Neuronal stem cell (in vitro differentiated cells): Measurements from ENCODE around the gene LRRC8E.

Source experiments
- DNase-seq: peaks from one replicate; pipeline ENCODE4 v3.0.0-alpha.2; 2013; ENCODE audit warnings: low spot score
- H2AFZ ChIP-seq: one replicate; pipeline ENCODE4 v1.6.1; 2013; ENCODE audit warnings: mild to moderate bottlenecking, low read length, inconsistent platforms
- H2AK5ac ChIP-seq: 2 replicates; pipeline ENCODE4 v1.6.1; 2013; ENCODE audit warnings: low read depth, mild to moderate bottlenecking, inconsistent platforms, low read length, moderate library complexity, mixed read lengths
- H2BK120ac ChIP-seq: 2 replicates; pipeline ENCODE4 v1.6.1; 2013; ENCODE audit warnings: low read depth, mild to moderate bottlenecking, inconsistent platforms, low read length, moderate library complexity, mixed read lengths
- H2BK12ac ChIP-seq: one replicate; pipeline ENCODE4 v1.6.1; 2013; ENCODE audit warnings: low read length, inconsistent platforms
- H2BK15ac ChIP-seq: 2 replicates; pipeline ENCODE4 v1.6.1; 2013; ENCODE audit warnings: mild to moderate bottlenecking, low read length, inconsistent platforms, mixed read lengths
- H2BK5ac ChIP-seq: one replicate; pipeline ENCODE4 v1.6.1; 2013; ENCODE audit warnings: inconsistent platforms, mild to moderate bottlenecking, low read length, moderate library complexity
- H3K14ac ChIP-seq: one replicate; pipeline ENCODE4 v1.6.1; 2013; ENCODE audit warnings: low read length, inconsistent platforms
- H3K18ac ChIP-seq: 2 replicates; pipeline ENCODE4 v1.6.1; 2013; ENCODE audit warnings: low read length, inconsistent platforms
- H3K23ac ChIP-seq: 2 replicates; pipeline ENCODE4 v1.6.1; 2013; ENCODE audit warnings: low read depth, mild to moderate bottlenecking, mixed read lengths, low read length, inconsistent platforms; ENCODE audit not compliant: poor library complexity
- H3K27ac ChIP-seq: replicated peaks from 3 replicates; pipeline ENCODE4 v1.5.1; 2013; ENCODE audit warnings: low read length, inconsistent platforms
- H3K27me3 ChIP-seq, 3 experiments: 2 replicates each; pipeline ENCODE4 v1.6.1; 2013; ENCODE audit warnings: low read length in 3 of 3, mild to moderate bottlenecking in 2 of 3, inconsistent platforms in 1 of 3, low read depth in 1 of 3, mixed read lengths in 1 of 3, moderate library complexity in 1 of 3; ENCODE audit not compliant: control insufficient read depth in 3 of 3, insufficient read depth in 3 of 3
- H3K36me3 ChIP-seq, 2 donors: replicated peaks in 1 of 2; 2 replicates each; pipeline ENCODE4 v1.6.1; 2013; ENCODE audit warnings: low read length in 2 of 2; ENCODE audit not compliant: control insufficient read depth in 2 of 2, insufficient read depth in 2 of 2
- H3K4ac ChIP-seq: 2 replicates; pipeline ENCODE4 v1.6.1; 2013; ENCODE audit warnings: inconsistent platforms, mild to moderate bottlenecking, low read length, moderate library complexity
- H3K4me1 ChIP-seq, 2 donors: 1 replicate in 1 of 2; 2 replicates in 1 of 2; pipeline ENCODE4 v1.6.1; 2013; ENCODE audit warnings: low read length in 2 of 2, low read depth in 1 of 2; ENCODE audit not compliant: control insufficient read depth in 2 of 2, insufficient read depth in 1 of 2
- H3K4me2 ChIP-seq: one replicate; pipeline ENCODE4 v1.6.1; 2013; ENCODE audit warnings: mild to moderate bottlenecking, low read length, inconsistent platforms; ENCODE audit not compliant: insufficient read depth, poor library complexity, severe bottlenecking
- H3K4me3 ChIP-seq, 2 donors: 2 replicates each; pipeline ENCODE4 v1.5.1; 2013; ENCODE audit warnings: low read length in 2 of 2, mild to moderate bottlenecking in 2 of 2, inconsistent platforms in 1 of 2, moderate library complexity in 1 of 2
- H3K79me1 ChIP-seq: one replicate; pipeline ENCODE4 v1.6.1; 2013; ENCODE audit warnings: low read depth, mild to moderate bottlenecking, inconsistent platforms, low read length, moderate library complexity
- H3K9ac ChIP-seq: one replicate; pipeline ENCODE4 v1.6.1; 2013; ENCODE audit warnings: mild to moderate bottlenecking, low read depth, low read length, inconsistent platforms; ENCODE audit not compliant: poor library complexity
- H3K9me3 ChIP-seq, 2 donors: replicated peaks in 1 of 2; 2 replicates each; pipeline versions ENCODE3 to v1.6.1; 2013; ENCODE audit warnings: low read length in 2 of 2, mild to moderate bottlenecking in 2 of 2, inconsistent platforms in 1 of 2, low read depth in 1 of 2, mixed read lengths in 1 of 2, moderate library complexity in 1 of 2; ENCODE audit not compliant: control insufficient read depth in 2 of 2, insufficient read depth in 1 of 2
- H4K8ac ChIP-seq: one replicate; pipeline ENCODE4 v1.6.1; 2013; ENCODE audit warnings: low read depth, mild to moderate bottlenecking, inconsistent platforms, low read length, moderate library complexity
- H4K91ac ChIP-seq: one replicate; pipeline ENCODE4 v1.6.1; 2013; ENCODE audit warnings: low read length, low read depth, mild to moderate bottlenecking, inconsistent platforms; ENCODE audit not compliant: poor library complexity
- WGBS, 2 donors: extraction: QIAGEN DNeasy Blood & Tissue Kit; methylation state at CpG; one replicate each; pipeline ENCODE4 v1.1.7; 2013; ENCODE audit warnings: missing lambda C conversion rate in 2 of 2, mixed read lengths in 1 of 2; ENCODE audit not compliant: insufficient read length in 2 of 2, insufficient replicate concordance in 1 of 2; ENCODE audit errors: extremely low coverage in 2 of 2; 5-methylcytosine and 5-hydroxymethylcytosine counted together

LRRC8E gene

DNA sequence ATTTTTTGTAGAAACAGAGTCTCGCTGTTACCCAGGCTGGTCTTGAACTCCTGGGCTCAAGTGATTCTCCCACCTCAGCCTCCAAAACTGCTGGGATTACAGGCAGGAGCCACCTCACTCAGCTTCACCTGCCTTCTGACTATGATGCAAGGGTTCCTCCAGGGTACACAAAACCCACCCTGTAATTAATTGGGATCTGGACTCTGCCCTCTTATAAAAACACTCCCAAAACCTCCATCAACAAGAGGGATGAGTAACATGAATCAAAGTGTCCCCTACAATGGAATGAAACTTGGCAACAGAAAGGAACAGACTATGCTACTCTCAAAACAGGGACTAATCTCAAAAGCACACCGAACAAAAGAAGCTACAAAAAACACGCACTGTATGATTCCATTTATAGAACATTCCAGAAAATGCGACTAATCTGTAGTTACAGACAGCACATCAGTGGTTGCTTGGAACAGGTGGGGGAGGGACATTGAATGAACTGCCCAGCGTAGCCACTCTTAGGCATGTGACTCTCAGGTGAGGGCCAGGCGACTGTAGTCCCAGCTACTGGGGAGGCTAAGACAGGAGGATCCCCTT is 11.0 kb upstream of the LRRC8E start:
- no peaks in the 10 kb centered on the region for H3K27me3 ChIP-seq
- H3K4me3 ChIP-seq: no peak overlapping the region
- no peak overlapping the region for H3K18ac ChIP-seq
- no peak overlapping the region for H2BK15ac ChIP-seq
- H4K91ac ChIP-seq: no peak overlapping the region
- no peaks in the 10 kb centered on the region for H3K9me3 ChIP-seq
- H4K8ac ChIP-seq: no peak overlapping the region
- DNase-seq: no peak
- H3K4me1 ChIP-seq: peaks cover 10 to 16% of the 10 kb centered on the region in 2 donors
- no peak overlapping the region for H3K4ac ChIP-seq
- no peak overlapping the region for H2BK5ac ChIP-seq
- no peak overlapping the region for H3K27ac ChIP-seq
- no peak overlapping the region for H2AK5ac ChIP-seq
- H3K36me3 ChIP-seq: peaks cover 0 to 6% of the 10 kb centered on the region in 2 donors
- no peak overlapping the region for H2AFZ ChIP-seq
- H3K79me1 ChIP-seq: peaks cover 3% of the 10 kb centered on the region
- no peak overlapping the region for H3K4me2 ChIP-seq
- WGBS, 2 donors: no CpG with 5 or more reads among the region's 6 CpGs
- H3K14ac ChIP-seq: no peak overlapping the region
- H3K9ac ChIP-seq: no peak overlapping the region
- no peak overlapping the region for H2BK12ac ChIP-seq
- no peak overlapping the region for H3K23ac ChIP-seq
- H2BK120ac ChIP-seq: no peak overlapping the region

DNA sequence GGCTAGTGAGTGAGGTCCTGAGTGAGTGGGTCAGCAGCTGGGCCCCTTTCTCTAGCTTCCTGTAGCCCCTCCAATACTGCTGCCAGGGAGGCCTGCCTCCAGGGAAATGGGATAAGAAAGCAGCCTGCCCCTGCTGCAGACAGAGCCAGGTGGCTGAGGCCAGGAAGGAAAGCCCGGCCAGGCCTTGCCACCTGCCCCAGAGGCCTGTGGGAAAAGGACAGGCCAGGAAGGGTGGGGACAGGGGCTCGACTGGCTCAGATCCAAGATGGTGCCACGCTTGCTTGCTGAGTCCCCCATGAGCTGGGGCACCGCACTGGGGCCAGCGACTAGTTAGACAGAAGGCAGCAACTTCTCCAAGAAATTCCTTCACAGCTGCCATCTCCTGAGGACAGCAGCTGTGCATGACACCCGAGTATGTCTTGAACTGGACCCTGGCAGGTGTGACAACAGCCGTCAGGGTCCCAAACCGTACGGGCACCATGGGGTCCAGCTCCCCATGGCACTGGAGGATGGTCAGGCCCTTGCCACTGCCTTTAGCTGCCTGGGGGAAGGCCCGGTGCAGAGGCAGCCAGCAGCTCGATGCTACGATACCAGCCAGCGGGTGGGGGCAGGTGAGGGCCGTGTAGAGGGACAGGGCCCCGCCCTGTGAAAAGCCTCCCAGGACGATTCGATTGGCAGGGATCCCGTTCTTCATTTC is 9.1 kb upstream of the LRRC8E start:
- H2BK120ac ChIP-seq: no peak overlapping the region
- no CpG with 5 or more reads among the region's 18 CpGs for WGBS, 2 donors
- peaks cover 2 to 4% of the 10 kb centered on the region in 2 donors for H3K4me1 ChIP-seq
- peak overlapping the region; percentile 67 for H2BK15ac ChIP-seq
- H3K4me2 ChIP-seq: no peak overlapping the region
- no peak overlapping the region for H3K9ac ChIP-seq
- no peaks in the 10 kb centered on the region for H3K27me3 ChIP-seq
- no peak overlapping the region for H3K4me3 ChIP-seq
- no peaks in the 10 kb centered on the region for H3K79me1 ChIP-seq
- H3K27ac ChIP-seq: no peak overlapping the region
- H2BK5ac ChIP-seq: no peak overlapping the region
- no peak overlapping the region for H2AK5ac ChIP-seq
- no peak overlapping the region for H3K23ac ChIP-seq
- no peak overlapping the region for H3K18ac ChIP-seq
- H3K36me3 ChIP-seq: no peaks in the 10 kb centered on the region
- peak overlapping the region; percentile 80 for H2AFZ ChIP-seq
- no peak overlapping the region for H3K14ac ChIP-seq
- H2BK12ac ChIP-seq: no peak overlapping the region
- no peak overlapping the region for H3K4ac ChIP-seq
- H4K8ac ChIP-seq: no peak overlapping the region
- H4K91ac ChIP-seq: no peak overlapping the region
- no peaks in the 10 kb centered on the region for H3K9me3 ChIP-seq
- no peak for DNase-seq

DNA sequence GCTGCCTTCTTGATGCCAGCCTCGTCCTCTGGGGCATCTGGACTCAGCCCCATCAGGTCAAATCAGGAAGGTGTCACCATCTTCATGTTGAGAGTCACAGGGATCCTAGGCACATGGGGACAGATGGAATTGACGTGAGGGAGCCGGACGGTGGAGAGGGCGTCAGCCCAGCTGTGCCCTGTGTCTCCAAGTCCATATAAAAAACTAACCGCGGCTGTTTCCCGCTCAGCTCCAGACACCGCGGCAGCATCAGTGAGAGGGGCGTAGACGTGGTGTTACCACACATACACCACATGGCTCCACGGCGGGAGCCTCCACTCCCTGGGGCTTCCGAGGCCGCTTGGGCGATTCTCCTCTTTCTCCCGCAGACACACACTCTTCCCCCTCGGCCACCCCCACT is 8.5 kb upstream of the LRRC8E start:
- Histone ChIP-seq H3K4me3 (no peak overlapping the region), H3K36me3 (no peaks in the 10 kb centered on the region), H3K14ac (no peak overlapping the region), H3K4ac (no peak overlapping the region), H3K9ac (no peak overlapping the region), H2BK12ac (no peak overlapping the region), H3K27me3 (no peaks in the 10 kb centered on the region), H2BK120ac (no peak overlapping the region), H2AK5ac (no peak overlapping the region), H3K27ac (no peak overlapping the region), H4K91ac (no peak overlapping the region), H3K9me3 (no peaks in the 10 kb centered on the region), H3K23ac (no peak overlapping the region), H4K8ac (no peak overlapping the region), H3K4me2 (no peak overlapping the region), H3K79me1 (no peaks in the 10 kb centered on the region), H3K18ac (no peak overlapping the region), H2BK5ac (no peak overlapping the region), H3K4me1 (peaks cover 1 to 2% of the 10 kb centered on the region in 2 donors), H2BK15ac (no peak overlapping the region), H2AFZ (peak overlapping the region; percentile 80)
- WGBS, 2 donors: no CpG with 5 or more reads among the region's 19 CpGs
- DNase-seq: no peak

DNA sequence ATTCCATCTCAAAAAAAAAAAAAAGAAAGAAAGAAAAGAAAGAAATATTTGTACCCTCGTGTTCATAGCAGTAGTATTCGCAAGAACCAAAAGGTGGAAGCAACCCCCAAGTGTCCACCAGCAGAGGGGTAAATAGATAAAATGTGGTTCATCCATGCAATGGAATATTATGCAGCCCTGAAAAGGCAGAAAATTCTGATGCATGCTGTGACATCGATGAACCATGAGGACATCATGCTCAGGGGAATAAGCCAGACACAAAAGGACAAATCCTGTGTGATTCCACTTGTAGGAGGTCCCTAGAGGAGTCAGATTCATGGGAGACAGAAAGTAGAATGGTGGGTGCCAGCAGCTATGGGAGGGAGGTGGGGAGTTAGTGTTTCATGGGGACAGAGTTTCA is 6.4 kb upstream of the LRRC8E start:
- Histone ChIP-seq H3K4me2 (no peak overlapping the region), H2BK12ac (no peak overlapping the region), H3K27ac (no peak overlapping the region), H3K9ac (no peak overlapping the region), H4K91ac (no peak overlapping the region), H3K23ac (no peak overlapping the region), H4K8ac (no peak overlapping the region), H3K9me3 (no peaks in the 10 kb centered on the region), H2BK120ac (no peak overlapping the region), H2BK15ac (no peak overlapping the region), H2AFZ (no peak overlapping the region), H3K36me3 (no peaks in the 10 kb centered on the region), H3K27me3 (peaks cover 0 to 10% (median 0%) of the 10 kb centered on the region in 3 experiments), H3K18ac (no peak overlapping the region), H2AK5ac (no peak overlapping the region), H3K4ac (no peak overlapping the region), H3K4me1 (no peaks in the 10 kb centered on the region), H3K14ac (no peak overlapping the region), H2BK5ac (no peak overlapping the region), H3K79me1 (no peaks in the 10 kb centered on the region), H3K4me3 (no peak overlapping the region)
- DNase-seq: no peak
- no CpG with 5 or more reads among the region's 3 CpGs for WGBS, 2 donors
